Astrocyte (in vitro differentiated cells and primary cell): Measurements from ENCODE around the gene CERS4. TPM values are rescaled to one million over a fixed set of nuclear protein-coding genes. Genes with fewer than 3 reads are reported as not detected.
"Not testable (repeated sequence)": the region's sequence is repeated elsewhere in the genome, so short reads cannot be mapped to it uniquely, and the experiment has no call there.

Source experiments
- DNase-seq: peaks from one replicate; pipeline ENCODE4 v3.0.0-alpha.2; 2010; ENCODE audit warnings: low read depth
- FAIRE-seq: peaks from 2 replicates; lab custom pipeline; 2011; peaks lifted over from hg19 to GRCh38; lab: Jason Lieb, UNC
- H2AFZ ChIP-seq: 2 replicates; pipeline ENCODE4 v1.6.0; 2012; ENCODE audit warnings: low read depth, low read length, inconsistent platforms
- H3K27ac ChIP-seq: 2 replicates; pipeline ENCODE4 v1.5.1; 2011; ENCODE audit warnings: low read depth, low read length, inconsistent platforms
- H3K27me3 ChIP-seq: 2 replicates; pipeline ENCODE4 v1.6.0; 2011; ENCODE audit warnings: low read length, inconsistent platforms; ENCODE audit not compliant: insufficient read depth
- H3K36me3 ChIP-seq: 2 replicates; pipeline ENCODE4 v1.5.1; 2011; ENCODE audit warnings: low read length, inconsistent platforms; ENCODE audit not compliant: insufficient read depth
- H3K4me1 ChIP-seq: 2 replicates; pipeline ENCODE4 v1.5.1; 2011; ENCODE audit warnings: low read length, inconsistent platforms; ENCODE audit not compliant: insufficient read depth
- H3K4me2 ChIP-seq: 2 replicates; pipeline ENCODE4 v1.6.0; 2012; ENCODE audit warnings: low read length, inconsistent platforms
- H3K4me3 ChIP-seq: 2 replicates; pipeline ENCODE4 v1.5.1; 2011; ENCODE audit warnings: low read depth, mild to moderate bottlenecking, low read length, inconsistent platforms; ENCODE audit not compliant: insufficient read depth
- H3K79me2 ChIP-seq: 2 replicates; pipeline ENCODE4 v1.6.0; 2012; ENCODE audit warnings: mild to moderate bottlenecking, low read length, inconsistent platforms; ENCODE audit not compliant: insufficient read depth
- H3K9ac ChIP-seq: 2 replicates; pipeline ENCODE4 v1.6.0; 2012; ENCODE audit warnings: mild to moderate bottlenecking, low read length, inconsistent platforms
- H3K9me3 ChIP-seq: 2 replicates; pipeline ENCODE4 v1.5.1; 2012; ENCODE audit warnings: low read depth, mild to moderate bottlenecking, low read length, inconsistent platforms; ENCODE audit not compliant: insufficient read depth
- H4K20me1 ChIP-seq: 2 replicates; pipeline ENCODE4 v1.6.0; 2012; ENCODE audit warnings: low read length, inconsistent platforms; ENCODE audit not compliant: insufficient read depth
- H3K27ac Mint-ChIP-seq: one replicate; pipeline ENCODE4 v1.8.0; 2021; ENCODE audit warnings: mild to moderate bottlenecking, mixed read lengths; ENCODE audit not compliant: unreplicated experiment
- H3K27me3 Mint-ChIP-seq: one replicate; pipeline ENCODE4 v1.8.0; 2021; ENCODE audit warnings: low read depth, mixed read lengths; ENCODE audit not compliant: unreplicated experiment
- H3K36me3 Mint-ChIP-seq: one replicate; pipeline ENCODE4 v1.8.0; 2021; ENCODE audit warnings: low read depth, mixed read lengths; ENCODE audit not compliant: unreplicated experiment
- H3K4me1 Mint-ChIP-seq: one replicate; pipeline ENCODE4 v1.8.0; 2021; ENCODE audit warnings: low read depth, mixed read lengths; ENCODE audit not compliant: unreplicated experiment
- H3K4me3 Mint-ChIP-seq: one replicate; pipeline ENCODE4 v1.8.0; 2021; ENCODE audit warnings: mild to moderate bottlenecking, moderate library complexity, mixed read lengths; ENCODE audit not compliant: unreplicated experiment
- H3K9me3 Mint-ChIP-seq: one replicate; pipeline ENCODE4 v1.8.0; 2021; ENCODE audit warnings: mild to moderate bottlenecking, mixed read lengths; ENCODE audit not compliant: unreplicated experiment
- CTCF ChIP-seq: IDR thresholded peaks from 2 replicates; pipeline ENCODE4 v1.5.1; 2011; ENCODE audit warnings: low read depth, mild to moderate bottlenecking, inconsistent platforms, low read length, moderate library complexity; ENCODE audit not compliant: insufficient read depth
- EZH2 ChIP-seq: IDR thresholded peaks from 2 replicates; pipeline ENCODE4 v1.6.1; 2012; ENCODE audit warnings: mild to moderate bottlenecking, low read length, inconsistent platforms; ENCODE audit not compliant: insufficient read depth
- total RNA-seq: library from RNA; stranded (reverse); gene quantifications from 2 replicates; pipeline ENCODE4 v1.2.1, GENCODE V29; 2021

CERS4 gene
- total RNA-seq, 1 donor from 2014 or later: 15.7 TPM

DNA sequence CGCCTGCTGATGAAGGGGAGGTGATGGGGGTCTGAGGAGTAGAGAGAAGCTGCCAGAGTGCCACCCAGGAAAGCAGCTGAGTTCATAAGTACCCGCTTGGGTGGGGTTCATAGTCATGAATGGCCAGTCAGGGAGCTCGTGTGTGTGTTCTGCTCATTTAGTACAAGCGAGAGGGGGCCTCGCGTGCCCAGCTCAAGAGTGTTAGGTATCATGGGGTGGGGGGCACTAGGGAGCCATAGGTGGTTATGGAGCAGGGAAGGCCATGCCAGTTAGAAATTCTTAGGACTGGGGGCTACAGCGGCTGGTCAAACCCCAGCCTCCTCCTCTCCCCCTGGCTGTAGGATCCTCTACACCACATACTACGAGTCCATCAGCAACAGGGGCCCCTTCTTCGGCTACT, 52.2 kb downstream of the CERS4 start:
- no peaks in the 10 kb centered on the region for H4K20me1 ChIP-seq
- no peaks in the 10 kb centered on the region for H3K4me1 Mint-ChIP-seq
- FAIRE-seq (no peak), DNase-seq (no peak)
- H3K9me3 ChIP-seq: no peaks in the 10 kb centered on the region
- no peak overlapping the region for H3K4me3 Mint-ChIP-seq
- H3K4me2 ChIP-seq: no peak overlapping the region
- H3K79me2 ChIP-seq: no peaks in the 10 kb centered on the region
- no peaks in the 10 kb centered on the region for H3K36me3 ChIP-seq
- no peaks in the 10 kb centered on the region for H3K4me1 ChIP-seq
- no peak overlapping the region for H2AFZ ChIP-seq
- H3K9ac ChIP-seq: no peak overlapping the region
- H3K9me3 Mint-ChIP-seq: peaks cover 3% of the 10 kb centered on the region
- no peak overlapping the region for H3K27ac ChIP-seq
- H3K4me3 ChIP-seq: no peak overlapping the region
- H3K27me3 Mint-ChIP-seq: peaks cover 2% of the 10 kb centered on the region
- TF ChIP-seq EZH2: no peak
- peaks cover 9% of the 10 kb centered on the region for H3K36me3 Mint-ChIP-seq
- H3K27me3 ChIP-seq: no peaks in the 10 kb centered on the region
- H3K27ac Mint-ChIP-seq: no peak overlapping the region

- Histone ChIP-seq H3K4me1 (no peaks in the 10 kb centered on the region), H4K20me1 (no peaks in the 10 kb centered on the region), H3K27me3 (no peaks in the 10 kb centered on the region), H3K4me2 (no peak overlapping the region), H3K9me3 (no peaks in the 10 kb centered on the region), H3K36me3 (no peaks in the 10 kb centered on the region), H3K9ac (no peak overlapping the region), H3K4me3 (no peak overlapping the region), H3K27ac (no peak overlapping the region), H3K79me2 (no peaks in the 10 kb centered on the region), H2AFZ (no peak overlapping the region)
- Mint-ChIP-seq H3K27me3 (peaks cover 2% of the 10 kb centered on the region), H3K4me1 (no peaks in the 10 kb centered on the region), H3K36me3 (peaks cover 8% of the 10 kb centered on the region), H3K27ac (no peak overlapping the region), H3K4me3 (no peak overlapping the region), H3K9me3 (peaks cover 3% of the 10 kb centered on the region)
- no peak for FAIRE-seq
- TF ChIP-seq CTCF (no peak), EZH2 (no peak)
- no peak for DNase-seq
Measured at GRCh38 chr19:8261881-8262280, 52.7 kb downstream of the CERS4 start.

- peaks cover 7% of the 10 kb centered on the region for H3K36me3 Mint-ChIP-seq
- H2AFZ ChIP-seq: no peak overlapping the region
- no peak for DNase-seq
- no peaks in the 10 kb centered on the region for H3K4me1 ChIP-seq
- H3K36me3 ChIP-seq: no peaks in the 10 kb centered on the region
- no peak overlapping the region for H3K4me3 ChIP-seq
- H3K27ac Mint-ChIP-seq: no peak overlapping the region
- H3K9ac ChIP-seq: no peak overlapping the region
- no peaks in the 10 kb centered on the region for H3K27me3 ChIP-seq
- H3K4me2 ChIP-seq: no peak overlapping the region
- H3K9me3 Mint-ChIP-seq: peaks cover 3% of the 10 kb centered on the region
- no peak overlapping the region for H3K4me3 Mint-ChIP-seq
- TF ChIP-seq CTCF (no peak), EZH2 (no peak)
- no peak overlapping the region for H3K27ac ChIP-seq
- no peaks in the 10 kb centered on the region for H3K4me1 Mint-ChIP-seq
- no peaks in the 10 kb centered on the region for H3K9me3 ChIP-seq
- H3K27me3 Mint-ChIP-seq: peaks cover 2% of the 10 kb centered on the region
- H4K20me1 ChIP-seq: no peaks in the 10 kb centered on the region
- H3K79me2 ChIP-seq: no peaks in the 10 kb centered on the region
- no peak for FAIRE-seq
Measured at GRCh38 chr19:8262431-8262830, 53.3 kb downstream of the CERS4 start.

DNA sequence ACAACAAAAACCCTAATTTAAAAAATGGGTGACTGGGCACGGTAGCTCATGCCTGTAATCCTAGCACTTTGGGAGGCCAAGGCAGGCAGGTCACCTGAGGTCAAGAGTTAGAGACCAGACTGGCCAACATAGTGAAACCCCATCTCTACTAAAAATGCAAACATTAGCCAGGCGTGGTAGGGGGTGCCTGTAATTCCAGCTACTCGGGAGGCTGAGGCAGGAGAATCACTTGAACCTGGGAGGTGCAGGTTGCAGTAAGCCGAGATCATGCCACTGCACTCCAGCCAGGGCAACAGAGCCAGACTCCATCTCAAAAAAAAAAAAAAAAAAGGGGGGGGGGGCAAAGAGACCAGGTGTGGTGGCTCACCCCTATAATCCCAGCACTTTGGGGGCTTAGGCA, 55.1 kb downstream of the CERS4 start:
- not testable (repeated sequence) for H3K4me1 Mint-ChIP-seq, H3K27ac Mint-ChIP-seq, H2AFZ ChIP-seq, H3K27me3 ChIP-seq, H3K9me3 Mint-ChIP-seq, H3K27me3 Mint-ChIP-seq, H3K9me3 ChIP-seq, DNase-seq, H3K9ac ChIP-seq, H3K4me1 ChIP-seq, H3K36me3 Mint-ChIP-seq, H3K4me2 ChIP-seq, H3K79me2 ChIP-seq, H3K4me3 ChIP-seq, H3K27ac ChIP-seq, FAIRE-seq, H3K36me3 ChIP-seq, H4K20me1 ChIP-seq, H3K4me3 Mint-ChIP-seq
